ENCODE data around the gene RAB11FIP5. TPM values are rescaled to one million over a fixed set of nuclear protein-coding genes. Genes with fewer than 3 reads are reported as not detected.
"Not testable (repeated sequence)": the region's sequence is repeated elsewhere in the genome, so short reads cannot be mapped to it uniquely, and the experiment has no call there.

Gene RAB11FIP5
- total RNA-seq, 2 experiments from 2014 or later = 1.1 to 2.9 TPM

GRCh38 chr2:73104933-73105332 lies 7.8 kb downstream of the RAB11FIP5 start:
- Mint-ChIP-seq H3K4me3 (no peak overlapping the region), H3K4me1 (peaks cover 18% of the 10 kb centered on the region), H3K36me3 (no peaks in the 10 kb centered on the region), H3K27me3 (peaks cover 2% of the 10 kb centered on the region), H3K27ac (no peak overlapping the region), H3K9me3 (ENCODE audit: low read depth) (no peaks in the 10 kb centered on the region)
- DNase-seq = no peak
- CTCF ChIA-PET = interaction anchor here (1.1 kb wide), 1 partner anchor 19 kb away, joined by 3 read pairs; no protein-coding TSS in a partner anchor
- no peak for ATAC-seq

- no peaks in the 10 kb centered on the region for H3K9me3 Mint-ChIP-seq (ENCODE audit: low read depth)
- ATAC-seq (no peak), DNase-seq (no peak)
- CTCF ChIA-PET = interaction anchor here (0.9 kb wide), 1 partner anchor 17 kb away, joined by 3 read pairs; no protein-coding TSS in a partner anchor
- H3K4me1 Mint-ChIP-seq = peaks cover 18% of the 10 kb centered on the region
- H3K27me3 Mint-ChIP-seq = no peaks in the 10 kb centered on the region
- H3K27ac Mint-ChIP-seq = no peak overlapping the region
- no peak overlapping the region for H3K4me3 Mint-ChIP-seq
- H3K36me3 Mint-ChIP-seq = no peaks in the 10 kb centered on the region
Observed at GRCh38 chr2:73103018-73103542, 9.7 kb downstream of the RAB11FIP5 start.

GRCh38 chr2:73101626-73102256 lies 11.0 kb downstream of the RAB11FIP5 start:
- Mint-ChIP-seq H3K36me3 (no peaks in the 10 kb centered on the region), H3K27ac (no peak overlapping the region), H3K4me1 (peaks cover 8% of the 10 kb centered on the region), H3K4me3 (no peak overlapping the region), H3K27me3 (no peaks in the 10 kb centered on the region), H3K9me3 (ENCODE audit: low read depth) (no peaks in the 10 kb centered on the region)
- DNase-seq (no peak), ATAC-seq (no peak)
- CTCF ChIA-PET = no interaction called here

DNA sequence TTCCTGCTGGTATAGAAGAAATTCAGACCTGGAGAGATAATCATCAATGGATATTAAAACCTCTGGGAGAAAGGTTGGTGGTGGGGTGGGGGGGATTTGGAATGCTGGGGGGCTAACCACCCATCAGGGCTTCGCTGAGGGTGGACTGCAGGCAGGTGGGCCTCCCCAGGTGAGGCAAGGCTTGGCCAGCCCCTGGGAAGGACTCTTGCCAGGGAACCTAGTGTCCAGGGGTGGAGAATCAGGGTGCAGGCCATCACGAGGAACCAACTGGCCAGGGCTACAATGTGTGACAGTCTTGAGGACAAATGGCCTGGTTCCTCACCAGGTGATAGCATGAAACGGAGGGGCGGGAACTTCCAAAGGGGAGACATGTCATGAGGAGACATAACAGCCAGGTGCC lies 11.8 kb downstream of the RAB11FIP5 start:
- CTCF ChIA-PET = interaction anchor here (0.7 to 1.9 kb wide), 3 partner anchors 10 to 1483 kb away, joined by 3 to 4 read pairs (median 3); no protein-coding TSS in a partner anchor
- Mint-ChIP-seq H3K4me1 (peaks cover 8% of the 10 kb centered on the region), H3K27ac (no peak overlapping the region), H3K9me3 (ENCODE audit: low read depth) (no peaks in the 10 kb centered on the region), H3K36me3 (no peaks in the 10 kb centered on the region), H3K27me3 (no peaks in the 10 kb centered on the region), H3K4me3 (no peak overlapping the region)
- DNase-seq (no peak), ATAC-seq (no peak)

DNA sequence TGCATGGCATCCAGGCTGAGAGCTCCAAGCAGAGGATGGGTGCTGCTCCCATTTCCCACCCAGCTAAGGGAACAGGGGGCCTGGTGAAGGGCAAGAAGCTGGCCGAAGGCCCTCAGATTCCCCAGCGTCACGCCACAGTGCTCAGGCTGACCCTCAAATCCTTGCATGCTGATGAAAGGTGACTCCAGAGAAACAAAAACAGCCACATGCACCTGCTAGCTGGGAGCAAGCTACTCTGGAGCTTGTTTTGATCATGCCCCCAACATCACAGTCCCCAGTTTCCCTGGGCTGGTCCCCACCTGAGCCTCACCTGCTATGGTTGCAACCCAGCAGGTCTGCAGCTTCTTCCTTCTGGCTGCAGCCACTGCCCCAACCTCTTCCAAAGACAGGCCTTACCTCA lies 13.3 kb downstream of the RAB11FIP5 start:
- H3K4me3 Mint-ChIP-seq = no peak overlapping the region
- CTCF ChIA-PET = interaction anchor here (1.9 kb wide), 1 partner anchor 11 kb away, joined by 4 read pairs; no protein-coding TSS in a partner anchor
- no peaks in the 10 kb centered on the region for H3K36me3 Mint-ChIP-seq
- no peak for ATAC-seq
- no peak for DNase-seq
- no peaks in the 10 kb centered on the region for H3K27me3 Mint-ChIP-seq
- peaks cover 8% of the 10 kb centered on the region for H3K4me1 Mint-ChIP-seq
- H3K27ac Mint-ChIP-seq = no peak overlapping the region
- no peaks in the 10 kb centered on the region for H3K9me3 Mint-ChIP-seq (ENCODE audit: low read depth)

- Mint-ChIP-seq H3K4me3 (no peak overlapping the region), H3K27ac (no peak overlapping the region), H3K4me1 (no peaks in the 10 kb centered on the region), H3K36me3 (no peaks in the 10 kb centered on the region), H3K9me3 (ENCODE audit: low read depth) (no peaks in the 10 kb centered on the region), H3K27me3 (no peaks in the 10 kb centered on the region)
- DNase-seq (no peak), ATAC-seq (no peak)
- CTCF ChIA-PET = interaction anchor here (0.8 to 1.4 kb wide), 4 partner anchors 11 to 104 kb away, joined by 3 to 8 read pairs (median 4); no protein-coding TSS in a partner anchor
Observed at GRCh38 chr2:73095910-73096309, 16.8 kb downstream of the RAB11FIP5 start.

- not testable (repeated sequence) for H3K27ac Mint-ChIP-seq; DNase-seq; H3K27me3 Mint-ChIP-seq; H3K4me1 Mint-ChIP-seq; H3K9me3 Mint-ChIP-seq (ENCODE audit: low read depth); H3K36me3 Mint-ChIP-seq; ATAC-seq; H3K4me3 Mint-ChIP-seq
- CTCF ChIA-PET = interaction anchor here (2.7 kb wide), 1 partner anchor 83 kb away, joined by 11 read pairs; no protein-coding TSS in a partner anchor
Observed at GRCh38 chr2:73093601-73094218, 19.0 kb downstream of the RAB11FIP5 start.

DNA sequence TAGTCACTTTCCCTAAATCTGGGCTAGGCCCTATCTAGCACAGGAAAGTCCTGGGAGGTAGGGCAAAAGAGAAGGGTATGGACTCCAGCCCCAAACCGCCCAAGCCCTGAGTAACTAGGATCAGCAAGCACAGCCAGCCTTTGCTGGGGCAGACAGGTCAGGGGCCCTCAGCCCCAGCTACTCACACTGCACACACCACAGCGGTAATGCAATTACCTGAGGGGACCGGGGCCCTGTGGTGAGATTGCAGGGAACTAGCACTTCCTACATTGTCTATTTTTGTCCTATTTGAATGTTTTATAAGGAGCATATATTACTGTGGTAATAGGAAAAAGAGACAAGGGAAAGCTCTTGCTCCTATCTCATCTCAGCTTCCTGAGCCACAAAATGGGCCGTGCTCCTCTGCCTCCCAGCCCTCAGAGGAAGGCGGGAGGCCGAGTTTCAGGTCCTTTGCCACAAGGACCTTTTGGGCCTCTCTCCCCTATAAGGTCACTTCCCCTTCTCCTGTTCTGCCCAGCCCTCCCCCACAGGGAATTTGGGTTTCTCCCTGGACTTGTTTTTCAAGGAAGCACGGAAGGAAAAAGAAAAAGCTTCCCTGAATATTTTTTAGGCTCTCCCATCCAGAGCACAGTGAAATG lies 20.5 kb downstream of the RAB11FIP5 start:
- Mint-ChIP-seq H3K4me1 (no peaks in the 10 kb centered on the region), H3K27ac (no peak overlapping the region), H3K36me3 (no peaks in the 10 kb centered on the region), H3K27me3 (no peaks in the 10 kb centered on the region), H3K9me3 (ENCODE audit: low read depth) (no peaks in the 10 kb centered on the region), H3K4me3 (no peak overlapping the region)
- DNase-seq (no peak), ATAC-seq (no peak)
- CTCF ChIA-PET = interaction anchor here (2.7 kb wide), 1 partner anchor 85 kb away, joined by 11 read pairs; no protein-coding TSS in a partner anchor

- Mint-ChIP-seq H3K4me3 (no peak overlapping the region), H3K9me3 (ENCODE audit: low read depth) (no peaks in the 10 kb centered on the region), H3K36me3 (no peaks in the 10 kb centered on the region), H3K27ac (no peak overlapping the region), H3K4me1 (no peaks in the 10 kb centered on the region), H3K27me3 (no peaks in the 10 kb centered on the region)
- CTCF ChIA-PET = interaction anchor here (2.7 kb wide), 1 partner anchor 85 kb away, joined by 11 read pairs; no protein-coding TSS in a partner anchor
- no peak for ATAC-seq
- DNase-seq = no peak
Observed at GRCh38 chr2:73091696-73092095, 21.1 kb downstream of the RAB11FIP5 start.

DNA sequence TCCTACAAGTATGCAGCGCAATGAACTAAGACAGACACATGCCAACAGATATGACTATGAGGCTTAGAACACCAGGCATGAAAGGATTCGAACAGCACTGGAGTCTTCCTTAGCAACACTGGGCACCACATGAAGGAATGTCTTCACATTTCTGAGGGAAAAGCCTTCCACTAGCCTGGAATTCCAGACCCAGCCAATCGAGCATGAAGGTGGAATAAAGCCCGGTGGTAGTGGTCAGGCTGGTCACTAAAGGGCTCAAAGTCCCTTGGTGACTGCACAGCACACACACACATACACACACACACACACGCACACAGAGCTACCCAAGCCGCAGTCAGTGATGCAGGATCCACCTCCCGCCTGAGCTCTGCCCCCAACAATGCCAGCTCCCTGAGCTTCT lies 21.6 kb downstream of the RAB11FIP5 start:
- Mint-ChIP-seq H3K4me3 (no peak overlapping the region), H3K27ac (no peak overlapping the region), H3K4me1 (no peaks in the 10 kb centered on the region), H3K9me3 (ENCODE audit: low read depth) (no peaks in the 10 kb centered on the region), H3K27me3 (no peaks in the 10 kb centered on the region), H3K36me3 (no peaks in the 10 kb centered on the region)
- DNase-seq (no peak), ATAC-seq (no peak)
- CTCF ChIA-PET = interaction anchor here (2.7 kb wide), 1 partner anchor 86 kb away, joined by 11 read pairs; no protein-coding TSS in a partner anchor

- no peak for DNase-seq
- H3K4me1 Mint-ChIP-seq = no peaks in the 10 kb centered on the region
- no peak for ATAC-seq
- H3K36me3 Mint-ChIP-seq = no peaks in the 10 kb centered on the region
- CTCF ChIA-PET = interaction anchor here (2.2 to 5.4 kb wide), 2 partner anchors 67 to 88 kb away, joined by 11 to 41 read pairs; no protein-coding TSS in a partner anchor
- no peaks in the 10 kb centered on the region for H3K9me3 Mint-ChIP-seq (ENCODE audit: low read depth)
- H3K27ac Mint-ChIP-seq = no peak overlapping the region
- H3K27me3 Mint-ChIP-seq = no peaks in the 10 kb centered on the region
- no peak overlapping the region for H3K4me3 Mint-ChIP-seq
Observed at GRCh38 chr2:73089270-73090030, 23.3 kb downstream of the RAB11FIP5 start.

DNA sequence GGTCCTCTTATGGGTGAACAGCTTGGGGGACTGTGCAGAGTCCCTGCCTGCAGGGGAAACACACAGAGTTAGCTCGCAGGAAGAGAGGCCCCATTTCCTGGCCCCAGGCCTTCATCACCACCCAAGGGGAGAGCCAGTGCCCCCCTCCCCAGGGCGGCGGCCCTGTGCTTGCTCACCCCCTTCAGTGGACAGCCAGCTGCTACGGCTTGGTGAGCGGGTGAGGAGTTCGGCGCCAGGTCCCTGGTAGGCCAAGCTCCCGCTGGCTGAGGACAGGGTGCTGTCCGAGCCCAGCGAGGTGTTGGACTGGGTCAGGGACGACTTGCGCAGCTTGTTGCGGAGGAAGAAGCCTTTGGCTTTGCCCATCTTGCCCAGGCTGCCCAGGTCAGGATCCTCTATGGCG lies 24.0 kb downstream of the RAB11FIP5 start:
- Mint-ChIP-seq H3K9me3 (ENCODE audit: low read depth) (no peaks in the 10 kb centered on the region), H3K4me3 (no peak overlapping the region), H3K27ac (no peak overlapping the region), H3K27me3 (no peaks in the 10 kb centered on the region), H3K36me3 (no peaks in the 10 kb centered on the region), H3K4me1 (no peaks in the 10 kb centered on the region)
- CTCF ChIA-PET = interaction anchor here (2.2 to 5.4 kb wide), 3 partner anchors 67 to 124 kb away, joined by 11 to 41 read pairs (median 21); partner anchors contain the start of gene SMYD5
- DNase-seq = no peak
- ATAC-seq = no peak

- no peaks in the 10 kb centered on the region for H3K27me3 Mint-ChIP-seq
- H3K9me3 Mint-ChIP-seq (ENCODE audit: low read depth) = no peaks in the 10 kb centered on the region
- H3K4me3 Mint-ChIP-seq = no peak overlapping the region
- CTCF ChIA-PET = interaction anchor here (1.5 to 5.4 kb wide), 4 partner anchors 68 to 125 kb away, joined by 3 to 41 read pairs (median 16); partner anchors contain the start of gene SMYD5
- no peak for DNase-seq
- H3K27ac Mint-ChIP-seq = no peak overlapping the region
- no peak for ATAC-seq
- H3K4me1 Mint-ChIP-seq = no peaks in the 10 kb centered on the region
- no peaks in the 10 kb centered on the region for H3K36me3 Mint-ChIP-seq
Observed at GRCh38 chr2:73088211-73088610, 24.5 kb downstream of the RAB11FIP5 start.

Measured in activated CD8-positive, alpha-beta memory T cell treated with anti-CD3 and anti-CD28 coated beads, Interleukin-2, amount 10 ng/mL, durations not matched to agents 7 days and 5 days (primary cell).